IMR-90 (cell line): Measurements from ENCODE around the gene SNX7. TPM values are rescaled to one million over a fixed set of nuclear protein-coding genes. Genes with fewer than 3 reads are reported as not detected.

Experiments used
- ATAC-seq: fragments of 200-7000 bp; cut with Tn5 transposase; 2 replicates; pipeline ENCODE4 v1.9.1; 2020; ENCODE audit warnings: low read depth, mild to moderate bottlenecking, moderate library complexity
- BruUV-seq: library from RNA; stranded (reverse); fragments of 400-500 nt; replicated peaks from 2 replicates; lab custom pipeline; 2021; lab: Mats Ljungman, UMichigan
- CTCF ChIA-PET: fragments of 300-600 bp; formaldehyde crosslinking; extraction: SDS; loops from one replicate; lab custom pipeline; 2021; ENCODE audit warnings: antibody characterized with exemption; lab: Yijun Ruan, JAX
- POLR2A ChIA-PET: fragments of 300-600 bp; sonication (Branson Sonifier 250); formaldehyde crosslinking; loops from one replicate; lab custom pipeline; 2022; ENCODE audit warnings: antibody characterized with exemption; ENCODE audit not compliant: unreplicated experiment; lab: Charles Lee
- DNase-seq: peaks from one replicate; pipeline ENCODE4 v3.0.0; 2013
- H2AFZ ChIP-seq: replicated peaks from 2 replicates; pipeline ENCODE3; 2013; ENCODE audit warnings: low read length, mild to moderate bottlenecking; ENCODE audit not compliant: poor library complexity
- H2AK5ac ChIP-seq: 2 replicates; pipeline ENCODE4 v1.6.1; 2013; ENCODE audit warnings: low read depth, low read length, inconsistent platforms
- H2AK9ac ChIP-seq: replicated peaks from 2 replicates; pipeline ENCODE3; 2013; ENCODE audit warnings: mild to moderate bottlenecking, low read depth, low read length, moderate library complexity; ENCODE audit not compliant: poor library complexity
- H2BK120ac ChIP-seq: 2 replicates; pipeline ENCODE4 v1.6.1; 2013; ENCODE audit warnings: low read depth, low read length, inconsistent platforms
- H2BK15ac ChIP-seq: 3 replicates; pipeline ENCODE4 v1.6.1; 2013; ENCODE audit warnings: low read depth, low read length, inconsistent platforms
- H2BK20ac ChIP-seq: 2 replicates; pipeline ENCODE4 v1.6.1; 2013; ENCODE audit warnings: low read depth, mild to moderate bottlenecking, inconsistent platforms, low read length, moderate library complexity
- H2BK5ac ChIP-seq: 2 replicates; pipeline ENCODE4 v1.6.1; 2013; ENCODE audit warnings: mild to moderate bottlenecking, low read depth, low read length, inconsistent platforms; ENCODE audit not compliant: poor library complexity, severe bottlenecking
- H3K14ac ChIP-seq: replicated peaks from 2 replicates; pipeline ENCODE4 v1.6.1; 2013; ENCODE audit warnings: low read depth, low read length, inconsistent platforms
- H3K18ac ChIP-seq: 2 replicates; pipeline ENCODE4 v1.6.1; 2013; ENCODE audit warnings: low read depth, low read length, control low read depth
- H3K23ac ChIP-seq: 2 replicates; pipeline ENCODE4 v1.6.1; 2013; ENCODE audit warnings: low read depth, low read length, inconsistent platforms
- H3K27ac ChIP-seq: 2 replicates; pipeline ENCODE4 v1.5.1; 2013; ENCODE audit warnings: mild to moderate bottlenecking, control low read depth, low read length; ENCODE audit not compliant: insufficient read depth
- H3K27me3 ChIP-seq: 2 replicates; pipeline ENCODE4 v1.6.1; 2013; ENCODE audit warnings: low read length; ENCODE audit not compliant: control insufficient read depth, insufficient read depth
- H3K36me3 ChIP-seq: 2 replicates; pipeline ENCODE4 v1.6.1; 2013; ENCODE audit warnings: low read length, mixed read lengths; ENCODE audit not compliant: control insufficient read depth, insufficient read depth
- H3K4ac ChIP-seq: 2 replicates; pipeline ENCODE4 v1.6.1; 2013; ENCODE audit warnings: low read depth, low read length, inconsistent platforms
- H3K4me1 ChIP-seq: 2 replicates; pipeline ENCODE4 v1.6.1; 2013; ENCODE audit warnings: low read length, mixed read lengths; ENCODE audit not compliant: control insufficient read depth, insufficient read depth
- H3K4me2 ChIP-seq: 2 replicates; pipeline ENCODE4 v1.6.1; 2013; ENCODE audit warnings: low read depth, mild to moderate bottlenecking, control low read depth, low read length, moderate library complexity
- H3K4me3 ChIP-seq: 2 replicates; pipeline ENCODE4 v1.5.1; 2013; ENCODE audit warnings: low read depth, mild to moderate bottlenecking, control low read depth, low read length, moderate library complexity; ENCODE audit not compliant: insufficient read depth
- H3K56ac ChIP-seq: 2 replicates; pipeline ENCODE4 v1.6.1; 2013; ENCODE audit warnings: low read length, inconsistent platforms; ENCODE audit not compliant: insufficient read depth; ENCODE audit errors: extremely low read depth
- H3K79me1 ChIP-seq, 2 experiments: 2 replicates each; pipeline ENCODE4 v1.6.1; 2013; ENCODE audit warnings: low read length in 2 of 2, inconsistent platforms in 1 of 2, low read depth in 1 of 2
- H3K9ac ChIP-seq: 2 replicates; pipeline ENCODE4 v1.6.1; 2013; ENCODE audit warnings: low read depth, low read length, control low read depth
- H3K9me1 ChIP-seq: 2 replicates; pipeline ENCODE4 v1.6.1; 2013; ENCODE audit warnings: low read length, inconsistent platforms; ENCODE audit not compliant: insufficient read depth
- H3K9me3 ChIP-seq: 2 replicates; pipeline ENCODE4 v1.6.1; 2013; ENCODE audit warnings: low read length; ENCODE audit not compliant: control insufficient read depth, insufficient read depth
- H4K20me1 ChIP-seq: 2 replicates; pipeline ENCODE4 v1.6.1; 2013; ENCODE audit warnings: low read length, inconsistent platforms; ENCODE audit not compliant: insufficient read depth
- H4K5ac ChIP-seq: 2 replicates; pipeline ENCODE4 v1.6.1; 2013; ENCODE audit warnings: mild to moderate bottlenecking, low read depth, low read length, control low read depth
- H4K8ac ChIP-seq, 2 experiments: 2 replicates each; pipeline ENCODE4 v1.6.1; 2013; ENCODE audit warnings: low read depth in 2 of 2, low read length in 2 of 2, control low read depth in 1 of 2, inconsistent platforms in 1 of 2
- H4K91ac ChIP-seq: 2 replicates; pipeline ENCODE4 v1.6.1; 2013; ENCODE audit warnings: low read depth, low read length, inconsistent platforms; ENCODE audit not compliant: insufficient read depth
- BHLHE40 ChIP-seq: fragments of 150-350 bp; IDR thresholded peaks from 2 replicates; pipeline ENCODE4 v1.6.1; 2016; ENCODE audit warnings: mild to moderate bottlenecking, low read depth, low read length
- ELK1 ChIP-seq: fragments of 150-350 bp; IDR thresholded peaks from 2 replicates; pipeline ENCODE4 v1.6.1; 2016; ENCODE audit warnings: low read depth, mild to moderate bottlenecking, low read length, moderate library complexity, borderline replicate concordance
- FOS ChIP-seq: fragments of 150-350 bp; IDR thresholded peaks from 2 replicates; pipeline ENCODE4 v1.6.1; 2016; ENCODE audit warnings: low read depth, low read length
- MAFK ChIP-seq: IDR thresholded peaks from 2 replicates; pipeline ENCODE4 v1.6.1; 2012; ENCODE audit warnings: low read depth, low read length, improper control_type of control experiment
- MAZ ChIP-seq: IDR thresholded peaks from 2 replicates; pipeline ENCODE4 v1.6.1; 2012; ENCODE audit warnings: low read depth, mild to moderate bottlenecking, low read length, improper control_type of control experiment, moderate library complexity, borderline replicate concordance
- POLR2A ChIP-seq: IDR thresholded peaks from 2 replicates; pipeline ENCODE4 v1.6.1; 2012; ENCODE audit warnings: mild to moderate bottlenecking, low read depth, low read length
- RAD21 ChIP-seq: IDR thresholded peaks from 2 replicates; pipeline ENCODE4 v1.6.1; 2012; ENCODE audit warnings: low read length, improper control_type of control experiment
- RCOR1 ChIP-seq: IDR thresholded peaks from 2 replicates; pipeline ENCODE4 v1.6.1; 2012; ENCODE audit warnings: mild to moderate bottlenecking, low read length, improper control_type of control experiment; ENCODE audit not compliant: insufficient replicate concordance
- RFX5 ChIP-seq: IDR thresholded peaks from 2 replicates; pipeline ENCODE4 v1.8.0; 2012; ENCODE audit warnings: low read depth, mild to moderate bottlenecking, low read length, moderate library complexity
- WGBS, 2 experiments: methylation state at CpG; one replicate each; pipeline versions ENCODE4 v1.1.5 to v1.1.7; 2013; ENCODE audit warnings: missing lambda C conversion rate in 2 of 2; ENCODE audit not compliant: insufficient read length in 1 of 2; ENCODE audit errors: extremely low coverage in 2 of 2; 5-methylcytosine and 5-hydroxymethylcytosine counted together
- dilution Hi-C: fragments of 300-500 bp; cut with HindIII; formaldehyde crosslinking; loops from one replicate; pipeline ENCODE4 v1.14.3; 2018; ENCODE audit warnings: low sequenced_read_pairs; ENCODE audit not compliant: unreplicated experiment
- in situ Hi-C: fragments of 300-500 bp; cut with MboI; formaldehyde crosslinking; loops from 3 replicates; pipeline ENCODE4 v1.14.3; 2019; ENCODE audit warnings: low sequenced_read_pairs, inconsistent platforms, mixed read lengths
- intact Hi-C: fragments of 100-400 bp; cut with micrococcal nuclease; formaldehyde crosslinking; loops from 2 replicates; pipeline ENCODE4 v1.10.0; 2022
- polyA plus RNA-seq, 3 experiments: library from polyadenylated mRNA; depleted of rRNA; stranded (reverse); fragments of >200 nt; gene quantifications; 2 replicates each; pipeline ENCODE4 v1.2.3, GENCODE V29; 2012; ENCODE audit warnings: low replicate concordance in 1 of 3
- total RNA-seq: library from RNA; depleted of rRNA; stranded (reverse); fragments of >200 nt; gene quantifications from 2 replicates; pipeline ENCODE4 v1.2.3, GENCODE V29; 2012
- TF ChIP-seq, protein P1 (sequence below): fragments of 150-350 bp; IDR thresholded peaks from 2 replicates; pipeline ENCODE4 v1.6.1; 2017; ENCODE audit warnings: mild to moderate bottlenecking, antibody characterized with exemption, low read length, low read depth

SNX7 gene
- total and polyA plus RNA-seq, 2 of the 4 experiments (the other 2 are of a cell fraction): 22.5 to 24.4 TPM

GRCh38 chr1:98672189-98672588 is 10.7 kb downstream of the SNX7 start (continued):
- TF ChIP-seq ELK1: no peak
- TF ChIP-seq RAD21: no peak
- no peak for TF ChIP-seq FOS

DNA sequence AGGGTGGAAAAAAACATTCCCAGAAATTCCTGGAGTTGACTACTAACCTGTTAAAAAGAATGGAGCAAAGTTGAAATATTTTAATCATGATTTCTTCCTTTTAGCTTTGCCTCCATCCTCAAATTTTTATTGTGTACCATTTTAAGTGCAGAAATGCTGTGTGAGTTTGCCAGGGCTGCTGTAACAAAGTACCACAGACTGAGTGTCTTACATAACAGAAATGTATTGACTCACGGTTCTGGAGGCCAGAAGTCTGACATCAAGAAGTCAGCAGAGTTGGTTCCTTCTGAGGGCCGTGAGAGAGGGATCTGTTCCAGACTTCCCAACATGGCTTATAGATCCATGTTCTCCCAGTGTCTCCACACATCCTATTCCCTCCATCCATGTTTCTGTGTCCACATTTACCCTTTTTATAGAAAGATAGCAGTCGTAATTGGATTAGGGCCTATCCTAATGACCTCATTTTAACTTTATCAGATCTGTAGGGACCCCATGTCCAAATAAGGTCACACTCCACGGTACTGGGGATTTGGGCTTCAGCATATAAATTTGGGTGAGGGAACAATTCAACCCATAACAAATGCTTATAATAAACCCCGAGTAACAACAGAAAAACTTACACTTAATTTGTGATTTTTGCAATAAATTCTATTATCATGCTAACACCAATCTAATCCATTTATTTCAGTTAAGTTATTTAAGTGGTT is 12.7 kb downstream of the SNX7 start:
- POLR2A ChIA-PET: no interaction called here
- H2AK9ac ChIP-seq: no peak overlapping the region
- no peak for ATAC-seq
- no peak for TF ChIP-seq BHLHE40
- no peak for TF ChIP-seq POLR2A
- TF ChIP-seq MAFK: no peak
- TF ChIP-seq, protein P1, sequence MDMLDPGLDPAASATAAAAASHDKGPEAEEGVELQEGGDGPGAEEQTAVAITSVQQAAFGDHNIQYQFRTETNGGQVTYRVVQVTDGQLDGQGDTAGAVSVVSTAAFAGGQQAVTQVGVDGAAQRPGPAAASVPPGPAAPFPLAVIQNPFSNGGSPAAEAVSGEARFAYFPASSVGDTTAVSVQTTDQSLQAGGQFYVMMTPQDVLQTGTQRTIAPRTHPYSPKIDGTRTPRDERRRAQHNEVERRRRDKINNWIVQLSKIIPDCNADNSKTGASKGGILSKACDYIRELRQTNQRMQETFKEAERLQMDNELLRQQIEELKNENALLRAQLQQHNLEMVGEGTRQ: no peak
- no peak for TF ChIP-seq RCOR1
- TF ChIP-seq RFX5: no peak
- no peak for TF ChIP-seq MAZ
- no peak for TF ChIP-seq RAD21
- no peak for TF ChIP-seq ELK1

More for the DNA sequence above, 12.7 kb downstream of the SNX7 start:
- H3K36me3 ChIP-seq: 0 out of 2 replicates have a peak, but pooled peaks cover 1% of the 10 kb centered on the region
- 0 out of 2 replicates have a peak, but pooled peaks cover 3% of the 10 kb centered on the region for H3K9me1 ChIP-seq
- dilution Hi-C loops (no loop called here), in situ Hi-C loops (no loop called here), intact Hi-C loops (no loop called here)
- H2BK120ac ChIP-seq: no peak overlapping the region
- H4K20me1 ChIP-seq: 0 out of 2 replicates have a peak, but pooled peaks cover 3% of the 10 kb centered on the region
- peaks cover 3% of the 10 kb centered on the region; the same call in 1 of the 2 replicates for H3K4me1 ChIP-seq
- H3K4ac ChIP-seq: no peak overlapping the region
- H2BK15ac ChIP-seq: no peak overlapping the region
- no peak overlapping the region for H2AFZ ChIP-seq
- no peaks in the 10 kb centered on the region for H3K27me3 ChIP-seq
- H4K8ac ChIP-seq: no peak overlapping the region
- CTCF ChIA-PET: no interaction called here
- H3K4me2 ChIP-seq: no peak overlapping the region
- H3K4me3 ChIP-seq: no peak overlapping the region
- H3K27ac ChIP-seq: no peak overlapping the region
- no peaks in the 10 kb centered on the region for H3K9me3 ChIP-seq
- no peak overlapping the region for H3K14ac ChIP-seq
- BruUV-seq: no TSS peak
- H3K79me1 ChIP-seq: peaks cover 31 to 44% of the 10 kb centered on the region in 2 experiments
- H4K91ac ChIP-seq: no peak overlapping the region
- no peak overlapping the region for H4K5ac ChIP-seq
- WGBS, 2 experiments: no CpG with 5 or more reads among the region's 5 CpGs
- no peak overlapping the region for H3K9ac ChIP-seq
- H3K23ac ChIP-seq: no peak overlapping the region
- no peak overlapping the region for H3K18ac ChIP-seq
- H2AK5ac ChIP-seq: no peak overlapping the region
- no peak overlapping the region for H3K56ac ChIP-seq
- DNase-seq: peak; percentile 37
- no peak overlapping the region for H2BK5ac ChIP-seq
- H2BK20ac ChIP-seq: no peak overlapping the region
